Esophagus squamous epithelium (tissue), 5 donors: ENCODE measurements around the gene SRSF2. TPM values are rescaled to one million over a fixed set of nuclear protein-coding genes. Genes with fewer than 3 reads are reported as not detected.

ENCODE experiments used
- DNase-seq: peaks from one replicate; lab custom pipeline; 2025; lab: John Stamatoyannopoulos, UW
- H3K27ac ChIP-seq, 4 donors: fragments of 200-600 bp; sonication (generic); one replicate each; pipeline ENCODE4 v1.5.1; 2016 to 2019; ENCODE audit warnings: mild to moderate bottlenecking in 1 of 4
- H3K27me3 ChIP-seq, 4 donors: fragments of 200-600 bp; sonication (generic); 1 replicate in 3 of 4; 2 replicates in 1 of 4; pipeline versions ENCODE4 v1.5.1 to v1.6.0; 2017 to 2021; ENCODE audit warnings: antibody characterized with exemption in 1 of 4
- H3K36me3 ChIP-seq, 3 donors: fragments of 200-600 bp; sonication (generic); one replicate each; pipeline ENCODE4 v1.5.1; 2016 to 2019
- H3K4me1 ChIP-seq, 3 donors: fragments of 200-600 bp; sonication (generic); one replicate each; pipeline ENCODE4 v1.5.1; 2017 to 2019
- H3K4me3 ChIP-seq, 4 donors: fragments of 200-600 bp; sonication (generic); 1 replicate in 3 of 4; 2 replicates in 1 of 4; pipeline ENCODE4 v1.5.1; 2016 to 2019; ENCODE audit warnings: mild to moderate bottlenecking in 2 of 4, moderate library complexity in 1 of 4
- H3K9me3 ChIP-seq, 3 donors: fragments of 200-600 bp; sonication (generic); one replicate each; pipeline ENCODE4 v1.5.1; 2016 to 2019
- POLR2A ChIP-seq, 4 donors: fragments of 450-650 bp; IDR thresholded peaks; one replicate each; pipeline ENCODE4 v1.6.1; 2017; ENCODE audit warnings: antibody characterized with exemption in 4 of 4, mild to moderate bottlenecking in 4 of 4, moderate library complexity in 3 of 4
- WGBS, 2 donors: methylation state at CpG; one replicate each; pipeline ENCODE4 v1.1.5; 2018; 5-methylcytosine and 5-hydroxymethylcytosine counted together
- intact Hi-C: fragments of 100-400 bp; cut with DNase I; formaldehyde crosslinking; loops from one replicate; pipeline ENCODE4 v1.15.0; 2022
- total RNA-seq, 4 donors: library from RNA; depleted of rRNA; stranded (reverse); fragments of >200 nt; gene quantifications; one replicate each; pipeline ENCODE4 v1.1.0, GENCODE V29; 2016
- TF ChIP-seq, protein P1 (sequence below), 6 experiments: fragments of 450-650 bp in 4 of 6; fragments of 200-600 bp in 2 of 6; sonication (generic) in 2 of 6; IDR thresholded peaks; one replicate each; pipeline ENCODE4 v1.5.1; 2016 to 2019; ENCODE audit warnings: antibody characterized with exemption in 6 of 6, mild to moderate bottlenecking in 4 of 6, moderate library complexity in 4 of 6
- donor health status: DM: yes; HTN: yes; CAD: no.

SRSF2 gene
- total RNA-seq, 4 donors from 2014 or later: 203 to 286 (median 233) TPM

DNA sequence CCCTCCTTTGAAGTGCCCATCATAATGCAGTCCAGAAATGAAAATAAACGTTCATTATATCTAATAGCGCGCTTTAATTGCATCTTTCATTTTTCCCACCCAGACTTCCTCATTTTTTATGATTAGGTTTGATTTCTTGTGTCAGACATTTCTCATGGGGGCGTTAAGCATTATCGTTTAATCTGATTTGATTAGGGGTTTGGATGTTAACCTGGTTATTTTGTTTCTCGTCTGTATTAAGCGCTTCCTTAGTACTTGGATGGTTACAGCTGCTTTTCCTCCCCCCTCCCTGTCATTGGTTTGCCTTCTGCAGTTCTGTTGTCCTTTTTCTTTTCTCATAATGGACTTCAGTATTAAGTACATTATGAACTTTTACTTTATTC lies 1.3 kb upstream of the SRSF2 start:
- H3K27me3 ChIP-seq: no peaks in the 10 kb centered on the region
- peak overlapping the region; percentile 97 to 100 (median 99) for H3K27ac ChIP-seq
- DNase-seq: no peak
- intact Hi-C loops: no loop called here
- no peak for TF ChIP-seq POLR2A (IDR thresholded peaks at IDR 0.05)
- TF ChIP-seq, protein P1, sequence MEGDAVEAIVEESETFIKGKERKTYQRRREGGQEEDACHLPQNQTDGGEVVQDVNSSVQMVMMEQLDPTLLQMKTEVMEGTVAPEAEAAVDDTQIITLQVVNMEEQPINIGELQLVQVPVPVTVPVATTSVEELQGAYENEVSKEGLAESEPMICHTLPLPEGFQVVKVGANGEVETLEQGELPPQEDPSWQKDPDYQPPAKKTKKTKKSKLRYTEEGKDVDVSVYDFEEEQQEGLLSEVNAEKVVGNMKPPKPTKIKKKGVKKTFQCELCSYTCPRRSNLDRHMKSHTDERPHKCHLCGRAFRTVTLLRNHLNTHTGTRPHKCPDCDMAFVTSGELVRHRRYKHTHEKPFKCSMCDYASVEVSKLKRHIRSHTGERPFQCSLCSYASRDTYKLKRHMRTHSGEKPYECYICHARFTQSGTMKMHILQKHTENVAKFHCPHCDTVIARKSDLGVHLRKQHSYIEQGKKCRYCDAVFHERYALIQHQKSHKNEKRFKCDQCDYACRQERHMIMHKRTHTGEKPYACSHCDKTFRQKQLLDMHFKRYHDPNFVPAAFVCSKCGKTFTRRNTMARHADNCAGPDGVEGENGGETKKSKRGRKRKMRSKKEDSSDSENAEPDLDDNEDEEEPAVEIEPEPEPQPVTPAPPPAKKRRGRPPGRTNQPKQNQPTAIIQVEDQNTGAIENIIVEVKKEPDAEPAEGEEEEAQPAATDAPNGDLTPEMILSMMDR (IDR thresholded peaks at IDR 0.05): no peak
- peak overlapping the region; percentile 72 to 98 (median 90) for H3K4me3 ChIP-seq
- 2 to 3% methylated on average over 7 of the region's 7 CpGs for WGBS, 2 donors
- peaks cover 0 to 48% (median 11%) of the 10 kb centered on the region in 3 donors for H3K36me3 ChIP-seq
- H3K4me1 ChIP-seq: peaks cover 21 to 55% (median 40%) of the 10 kb centered on the region in 3 donors
- H3K9me3 ChIP-seq: no peaks in the 10 kb centered on the region

DNA sequence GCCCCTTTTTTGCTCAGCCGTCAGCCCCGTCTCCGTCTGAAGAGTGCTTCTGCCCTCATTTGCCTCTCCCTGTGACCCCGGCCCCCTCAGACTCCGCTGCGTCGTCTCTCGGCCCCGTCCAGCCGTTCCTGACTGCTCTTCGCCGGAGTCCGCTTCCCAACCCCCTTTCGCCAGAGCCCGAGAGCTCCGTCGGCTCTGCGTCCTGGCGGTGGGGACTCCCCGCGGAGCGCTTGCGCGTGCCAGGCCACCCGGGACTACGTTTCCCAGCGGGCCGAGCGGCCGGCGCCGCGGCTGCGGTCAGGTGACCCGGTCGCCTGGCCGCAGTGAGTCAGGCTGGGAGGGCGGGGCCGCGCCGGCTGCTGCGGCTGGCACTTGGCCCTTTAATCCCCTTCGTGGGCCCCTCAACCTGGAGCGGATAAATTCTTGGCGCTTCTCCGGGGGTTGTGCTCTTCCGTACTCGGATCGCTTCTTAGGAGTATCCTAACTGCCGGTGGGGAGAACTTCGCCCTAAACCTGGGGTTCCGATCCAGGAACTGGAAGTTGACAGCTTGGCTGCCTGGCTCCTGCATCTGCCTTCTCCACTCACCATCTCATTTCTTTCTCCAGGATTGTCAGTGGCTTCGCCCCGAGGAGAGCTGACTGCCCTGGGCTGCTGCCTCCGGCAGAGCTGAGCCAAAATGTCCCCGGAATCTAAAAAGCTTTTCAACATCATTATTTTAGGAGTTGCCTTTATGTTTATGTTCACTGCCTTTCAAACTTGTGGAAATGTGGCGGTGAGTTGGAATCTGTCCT lies 741 bp upstream of the SRSF2 start, which contains the start of gene MFSD11:
Gene MFSD11, plus strand, starts transcription at position 444 of the 792 bp plus-strand sequence. Its CDS starts 234 bp downstream, at position 678.
- H3K27ac ChIP-seq: peak within 1 kb of the TSS; percentile 97 to 100 (median 99)
- H3K4me3 ChIP-seq: peak within 1 kb of the TSS; percentile 72 to 98 (median 90)
- H3K4me1 ChIP-seq: peaks cover 21 to 61% (median 46%) of the 10 kb centered on the region in 3 donors
- no peaks in the 10 kb centered on the region for H3K9me3 ChIP-seq
- no peak for DNase-seq
- TF ChIP-seq, protein P1 (IDR thresholded peaks at IDR 0.05): peak in 1 of 6 experiments; percentile 10
- peak in 3 of 4 donors; percentile 54 to 57 (median 56) for TF ChIP-seq POLR2A (IDR thresholded peaks at IDR 0.05)
- peaks cover 0 to 48% (median 14%) of the 10 kb centered on the region in 3 donors for H3K36me3 ChIP-seq
- 0% methylated on average over 8 to 30 of the region's 57 CpGs for WGBS, 2 donors
- intact Hi-C loops: no loop called here
- H3K27me3 ChIP-seq: no peaks in the 10 kb centered on the region

DNA sequence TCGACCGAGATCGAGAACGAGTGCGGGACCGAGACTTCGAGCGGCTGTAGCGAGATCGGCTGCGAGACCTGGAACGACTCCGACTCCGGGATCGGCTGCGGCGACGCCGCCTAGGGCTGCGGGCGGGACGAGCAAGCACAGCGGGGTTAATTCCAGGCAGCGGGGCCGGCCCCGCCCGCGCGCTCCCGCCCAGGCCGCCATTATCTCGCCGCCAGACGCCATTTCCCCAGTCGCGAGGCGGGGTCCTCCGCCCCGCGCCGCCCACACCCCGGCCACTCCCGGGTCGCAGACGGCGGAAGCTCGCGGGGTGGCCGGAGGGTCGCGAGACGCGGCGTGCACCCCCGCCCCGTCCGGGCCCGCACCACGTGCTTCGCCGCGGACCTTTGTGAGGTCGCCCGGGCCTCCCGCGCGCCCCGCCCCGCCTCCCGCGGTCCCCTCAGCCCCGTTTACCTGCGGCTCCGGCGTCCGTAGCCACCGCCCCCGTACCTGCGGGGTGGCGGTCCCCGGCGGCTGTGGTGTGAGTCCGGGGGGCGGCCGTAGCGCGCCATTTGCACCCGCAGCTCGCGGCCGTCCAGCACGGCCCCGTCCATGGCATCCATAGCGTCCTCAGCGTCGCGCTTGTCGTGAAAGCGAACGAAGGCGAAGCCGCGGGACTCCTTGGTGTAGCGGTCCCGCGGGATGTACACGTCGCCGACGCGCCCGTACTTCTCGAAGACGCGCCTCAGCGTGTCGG lies 616 bp downstream of the SRSF2 start:
- Histone ChIP-seq H3K27ac (peak overlapping the region; percentile 97 to 100 (median 99)), H3K36me3 (peaks cover 0 to 48% (median 14%) of the 10 kb centered on the region in 3 donors), H3K9me3 (no peaks in the 10 kb centered on the region), H3K4me1 (peaks cover 21 to 75% (median 58%) of the 10 kb centered on the region in 3 donors), H3K27me3 (no peaks in the 10 kb centered on the region), H3K4me3 (peak overlapping the region; percentile 72 to 98 (median 90))
- DNase-seq: no peak
- 0% methylated on average over 9 of the region's 117 CpGs; no CpG with 5 or more reads in 1 of the 2 donors for WGBS, 2 donors
- TF ChIP-seq, protein P1 (IDR thresholded peaks at IDR 0.05): peak in 2 of 6 experiments; percentile 12 to 21
- peak in 2 of 4 donors; percentile 33 to 48 for TF ChIP-seq POLR2A (IDR thresholded peaks at IDR 0.05)
- intact Hi-C loops: no loop called here

DNA sequence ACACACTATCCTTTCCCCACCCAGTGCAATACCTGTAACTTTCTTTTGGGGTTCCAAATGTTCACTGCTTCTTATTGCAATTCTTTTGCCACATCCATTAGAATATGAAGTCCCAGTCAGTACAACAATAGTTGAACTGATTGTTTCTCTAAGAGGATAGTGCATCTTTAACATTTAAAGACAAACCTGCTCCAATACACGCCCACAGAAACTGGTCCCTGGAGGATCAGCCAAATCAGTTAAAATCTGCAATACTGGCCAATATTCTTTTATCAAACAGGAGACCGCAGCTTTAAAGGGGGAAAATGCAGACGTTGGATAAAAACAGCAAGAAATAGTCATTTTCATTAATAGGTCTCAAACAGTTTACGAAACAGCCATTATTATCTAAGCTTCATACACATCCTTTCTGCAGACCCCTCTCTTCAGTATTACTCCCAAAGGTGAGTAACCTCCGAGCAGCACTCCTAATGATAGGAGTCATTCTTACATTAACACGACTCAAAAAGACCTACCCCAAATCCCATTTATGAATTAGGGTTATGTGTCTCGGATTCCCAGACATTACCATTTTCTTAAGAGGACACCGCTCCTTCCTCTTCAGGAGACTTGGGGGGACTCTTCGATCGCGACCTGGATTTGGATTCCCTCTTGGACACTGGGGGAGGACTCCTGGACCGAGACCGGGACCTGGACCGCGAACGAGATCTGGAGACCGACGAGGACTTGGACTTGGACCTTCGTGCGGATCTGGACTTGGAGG lies 1.4 kb downstream of the SRSF2 start:
- intact Hi-C loops: no loop called here
- peaks cover 21 to 79% (median 63%) of the 10 kb centered on the region in 3 donors for H3K4me1 ChIP-seq
- H3K36me3 ChIP-seq: peaks cover 0 to 51% (median 14%) of the 10 kb centered on the region in 3 donors

More for the DNA sequence above, 1.4 kb downstream of the SRSF2 start:
- Histone ChIP-seq H3K9me3 (no peaks in the 10 kb centered on the region), H3K27ac (peak overlapping the region; percentile 97 to 100 (median 99)), H3K27me3 (no peaks in the 10 kb centered on the region), H3K4me3 (peak overlapping the region; percentile 72 to 98 (median 90))
- no peak for TF ChIP-seq POLR2A (IDR thresholded peaks at IDR 0.05)
- TF ChIP-seq, protein P1 (IDR thresholded peaks at IDR 0.05): no peak
- WGBS, 2 donors: 0 to 1% methylated on average over 10 to 11 of the region's 20 CpGs
- no peak for DNase-seq
